ENCODE data around the gene IMMT. TPM values are rescaled to one million over a fixed set of nuclear protein-coding genes. Genes with fewer than 3 reads are reported as not detected.

The IMMT gene
- total RNA-seq, 1 experiment from 2014 or later, result 172 TPM

GRCh38 chr2:86160156-86160952 is 34.9 kb downstream of the IMMT start:
- no peak for TF ChIP-seq CTCF (conservative IDR thresholded peaks at IDR 0.05; ENCODE audit: low read depth, low read length)
- TF ChIP-seq EZH2 (IDR thresholded peaks at IDR 0.05; ENCODE audit: borderline replicate concordance, low read depth, low read length, poor library complexity, severe bottlenecking), result no peak
- H3K4me3 ChIP-seq (ENCODE audit: low read depth, low read length, poor library complexity, severe bottlenecking), result no peak overlapping the region
- no peaks in the 10 kb centered on the region for H3K9me3 ChIP-seq (ENCODE audit: low read depth, low read length, poor library complexity, severe bottlenecking)
- POLR2A ChIA-PET (ENCODE audit: low non-redundant PET), result no interaction called here
- intact Hi-C loops (cut with micrococcal nuclease; ENCODE audit: unreplicated experiment), result loop anchor here (5.0 kb wide), 1 partner anchor 38 kb away; no protein-coding TSS in a partner anchor
- BruUV-seq (replicated peaks), result no TSS peak
- no peak for DNase-seq (ENCODE audit: low spot score)
- no peaks in the 10 kb centered on the region for H3K27me3 ChIP-seq (replicated peaks; ENCODE audit: insufficient read depth, low read depth, low read length, poor library complexity)
- no peak overlapping the region for H3K27ac ChIP-seq (ENCODE audit: low read depth, low read length, poor library complexity, severe bottlenecking)
- peaks cover 85% of the 10 kb centered on the region for H3K36me3 ChIP-seq (ENCODE audit: insufficient read depth, low read length, poor library complexity, severe bottlenecking)
- CTCF ChIA-PET, result no interaction called here
- no peaks in the 10 kb centered on the region for H3K4me1 ChIP-seq (ENCODE audit: insufficient read depth, low read length, poor library complexity, severe bottlenecking)

GRCh38 chr2:86158286-86158685 is 37.0 kb downstream of the IMMT start:
- Histone ChIP-seq H3K4me3 (ENCODE audit: low read depth, low read length, poor library complexity, severe bottlenecking) (no peak overlapping the region), H3K4me1 (ENCODE audit: insufficient read depth, low read length, poor library complexity, severe bottlenecking) (no peaks in the 10 kb centered on the region), H3K27ac (ENCODE audit: low read depth, low read length, poor library complexity, severe bottlenecking) (no peak overlapping the region), H3K36me3 (ENCODE audit: insufficient read depth, low read length, poor library complexity, severe bottlenecking) (peaks cover 74% of the 10 kb centered on the region), H3K27me3 (replicated peaks; ENCODE audit: insufficient read depth, low read depth, low read length, poor library complexity) (no peaks in the 10 kb centered on the region), H3K9me3 (ENCODE audit: low read depth, low read length, poor library complexity, severe bottlenecking) (no peaks in the 10 kb centered on the region)
- intact Hi-C loops (cut with micrococcal nuclease; ENCODE audit: unreplicated experiment), result no loop called here
- ChIA-PET CTCF (no interaction called here), POLR2A (ENCODE audit: low non-redundant PET) (no interaction called here)
- no peak for TF ChIP-seq EZH2 (IDR thresholded peaks at IDR 0.05; ENCODE audit: borderline replicate concordance, low read depth, low read length, poor library complexity, severe bottlenecking)
- no peak for TF ChIP-seq CTCF (conservative IDR thresholded peaks at IDR 0.05; ENCODE audit: low read depth, low read length)
- no peak for DNase-seq (ENCODE audit: low spot score)
- BruUV-seq (replicated peaks), result TSS peak; percentile 18

DNA sequence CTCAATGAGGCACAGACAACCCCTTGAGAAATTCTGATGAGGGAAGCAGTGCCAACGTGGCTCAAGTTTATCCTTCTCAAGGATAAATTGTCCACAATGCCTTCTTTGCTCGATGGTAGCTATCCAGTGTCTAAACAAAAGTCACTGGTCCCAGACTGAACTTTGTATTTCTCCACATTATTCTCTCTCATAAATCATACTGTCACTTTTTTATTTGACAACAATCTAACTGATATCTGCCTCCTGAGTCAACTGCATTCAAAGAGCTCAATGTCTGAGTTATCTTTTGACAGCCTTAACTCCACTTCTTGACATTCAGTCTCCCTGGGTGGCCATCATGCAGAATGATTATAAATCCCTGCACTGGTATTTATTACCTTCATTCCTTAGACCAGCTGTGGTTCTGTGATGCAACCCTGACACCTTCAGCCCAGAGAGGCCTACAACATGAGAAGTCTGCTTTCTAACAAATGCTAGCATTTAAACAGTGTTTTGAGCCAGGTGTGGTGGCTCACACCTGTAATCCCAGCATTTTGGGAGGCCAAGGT is 38.2 kb downstream of the IMMT start:
- ChIA-PET POLR2A (ENCODE audit: low non-redundant PET) (no interaction called here), CTCF (no interaction called here)
- TSS peak; percentile 3 for BruUV-seq (replicated peaks)
- Histone ChIP-seq H3K4me3 (ENCODE audit: low read depth, low read length, poor library complexity, severe bottlenecking) (no peak overlapping the region), H3K36me3 (ENCODE audit: insufficient read depth, low read length, poor library complexity, severe bottlenecking) (peaks cover 66% of the 10 kb centered on the region), H3K4me1 (ENCODE audit: insufficient read depth, low read length, poor library complexity, severe bottlenecking) (no peaks in the 10 kb centered on the region), H3K27ac (ENCODE audit: low read depth, low read length, poor library complexity, severe bottlenecking) (no peak overlapping the region), H3K27me3 (replicated peaks; ENCODE audit: insufficient read depth, low read depth, low read length, poor library complexity) (no peaks in the 10 kb centered on the region), H3K9me3 (ENCODE audit: low read depth, low read length, poor library complexity, severe bottlenecking) (no peaks in the 10 kb centered on the region)
- DNase-seq (ENCODE audit: low spot score), result no peak
- intact Hi-C loops (cut with micrococcal nuclease; ENCODE audit: unreplicated experiment), result no loop called here
- no peak for TF ChIP-seq EZH2 (IDR thresholded peaks at IDR 0.05; ENCODE audit: borderline replicate concordance, low read depth, low read length, poor library complexity, severe bottlenecking)
- no peak for TF ChIP-seq CTCF (conservative IDR thresholded peaks at IDR 0.05; ENCODE audit: low read depth, low read length)

All from A673 (cell line).